PC-3 (cell line): Measurements from ENCODE around the gene ZMYM1. TPM values are rescaled to one million over a fixed set of nuclear protein-coding genes. Genes with fewer than 3 reads are reported as not detected.

Experiments used
- ATAC-seq: fragments of 200-7000 bp; cut with Tn5 transposase; 2 replicates; pipeline ENCODE4 v1.9.1; 2020; ENCODE audit warnings: mild to moderate bottlenecking, moderate library complexity
- BruUV-seq: library from RNA; stranded (reverse); fragments of 400-500 nt; replicated peaks from 2 replicates; lab custom pipeline; 2021; lab: Mats Ljungman, UMichigan
- CTCF ChIA-PET: fragments of 300-600 bp; sonication (Branson Sonifier 250); formaldehyde crosslinking; loops from one replicate; lab custom pipeline; 2022; ENCODE audit warnings: antibody characterized with exemption; lab: Charles Lee
- POLR2A ChIA-PET: fragments of 300-600 bp; sonication (Branson Sonifier 250); formaldehyde crosslinking; loops from one replicate; lab custom pipeline; 2022; ENCODE audit warnings: antibody characterized with exemption; ENCODE audit not compliant: unreplicated experiment; lab: Charles Lee
- DNase-seq: peaks from one replicate; pipeline ENCODE4 v3.0.0-alpha.2; 2015
- H2AFZ ChIP-seq: fragments of 300-600 bp; sonication (generic); 2 replicates; pipeline ENCODE4 v1.6.0; 2016; ENCODE audit warnings: antibody characterized with exemption, low read length
- H3F3A ChIP-seq: fragments of 300-600 bp; sonication (generic); one replicate; pipeline ENCODE4 v1.6.0; 2017; ENCODE audit warnings: antibody characterized with exemption, low read length, control low read depth, mild to moderate bottlenecking; ENCODE audit not compliant: unreplicated experiment
- H3K27ac ChIP-seq: fragments of 300-600 bp; sonication (generic); 2 replicates; pipeline ENCODE4 v1.5.1; 2016; ENCODE audit warnings: mild to moderate bottlenecking, low read length
- H3K27me3 ChIP-seq: fragments of 300-600 bp; sonication (generic); 2 replicates; pipeline ENCODE4 v1.6.1; 2016; ENCODE audit warnings: low read length, mixed read lengths
- H3K36me3 ChIP-seq: fragments of 300-600 bp; sonication (generic); 2 replicates; pipeline ENCODE4 v1.6.1; 2016; ENCODE audit warnings: low read depth, mixed run types, low read length, mixed read lengths
- H3K4me1 ChIP-seq: fragments of 300-600 bp; sonication (generic); 2 replicates; pipeline ENCODE4 v1.5.1; 2016; ENCODE audit warnings: low read length; ENCODE audit not compliant: insufficient read depth
- H3K4me2 ChIP-seq: fragments of 300-600 bp; sonication (generic); 2 replicates; pipeline ENCODE4 v1.6.0; 2016; ENCODE audit warnings: low read length
- H3K4me3 ChIP-seq: fragments of 300-600 bp; sonication (generic); 2 replicates; pipeline ENCODE4 v1.5.1; 2016; ENCODE audit warnings: mild to moderate bottlenecking, low read length, mixed read lengths
- H3K79me2 ChIP-seq: fragments of 300-600 bp; sonication (generic); 2 replicates; pipeline ENCODE4 v1.6.1; 2017; ENCODE audit warnings: low read length, mixed read lengths
- H3K9ac ChIP-seq: fragments of 300-600 bp; sonication (generic); 2 replicates; pipeline ENCODE4 v1.6.0; 2016; ENCODE audit warnings: mild to moderate bottlenecking, low read length
- H3K9me2 ChIP-seq: fragments of 300-600 bp; sonication (generic); replicated peaks from 2 replicates; pipeline ENCODE4 v1.6.1; 2016; ENCODE audit warnings: mixed run types, low read length, mixed read lengths
- H3K9me3 ChIP-seq: fragments of 300-600 bp; sonication (generic); 2 replicates; pipeline ENCODE4 v1.6.1; 2016; ENCODE audit warnings: low read length, mixed read lengths
- H4K20me1 ChIP-seq: fragments of 300-600 bp; sonication (generic); 2 replicates; pipeline ENCODE4 v1.6.1; 2016; ENCODE audit warnings: low read length, mixed read lengths
- CTCF ChIP-seq: fragments of 300-600 bp; sonication (generic); conservative IDR thresholded peaks from 2 replicates; pipeline ENCODE4 v1.5.1; 2017; ENCODE audit warnings: antibody characterized with exemption, low read depth, mild to moderate bottlenecking, low read length
- EZH2 ChIP-seq: fragments of 300-600 bp; sonication (generic); IDR thresholded peaks from one replicate; pipeline ENCODE4 v1.6.1; 2017; ENCODE audit warnings: antibody characterized with exemption, mild to moderate bottlenecking, low read length; ENCODE audit not compliant: unreplicated experiment
- EZH2phosphoT487 ChIP-seq: fragments of 300-600 bp; sonication (generic); IDR thresholded peaks from 2 replicates; pipeline ENCODE4 v1.6.1; 2018; ENCODE audit warnings: mild to moderate bottlenecking, antibody characterized with exemption, low read length, borderline replicate concordance
- intact Hi-C: fragments of 100-400 bp; cut with micrococcal nuclease; formaldehyde crosslinking; loops from 2 replicates; pipeline ENCODE4 v1.9.0; 2023
- total RNA-seq: library from RNA; depleted of rRNA; stranded (reverse); fragments of >200 nt; gene quantifications from 2 replicates; pipeline ENCODE4 v1.2.3, GENCODE V29; 2014

The ZMYM1 gene
- total RNA-seq, 1 experiment from 2014 or later = 17.0 TPM

- Histone ChIP-seq H3K9me2 (no peaks in the 10 kb centered on the region), H3K79me2 (no peaks in the 10 kb centered on the region), H3F3A (no peaks in the 10 kb centered on the region), H3K36me3 (no peaks in the 10 kb centered on the region), H4K20me1 (no peaks in the 10 kb centered on the region), H3K27ac (no peak overlapping the region), H3K9ac (no peak overlapping the region), H3K4me2 (no peak overlapping the region), H2AFZ (no peak overlapping the region), H3K4me1 (no peaks in the 10 kb centered on the region), H3K9me3 (no peaks in the 10 kb centered on the region), H3K27me3 (no peaks in the 10 kb centered on the region), H3K4me3 (no peak overlapping the region)
- ChIA-PET CTCF (no interaction called here), POLR2A (no interaction called here)
- ATAC-seq (no peak), DNase-seq (no peak)
- TF ChIP-seq CTCF (no peak), EZH2phosphoT487 (no peak), EZH2 (no peak)
- intact Hi-C loops = no loop called here
- no TSS peak for BruUV-seq
Measured at GRCh38 chr1:35120458-35121133, 41.4 kb downstream of the ZMYM1 start.

GRCh38 chr1:35122311-35122710 lies 43.1 kb downstream of the ZMYM1 start:
- intact Hi-C loops = no loop called here
- no peaks in the 10 kb centered on the region for H3K79me2 ChIP-seq
- H3K36me3 ChIP-seq = no peaks in the 10 kb centered on the region
- ChIA-PET CTCF (no interaction called here), POLR2A (no interaction called here)
- H3K9me3 ChIP-seq = no peaks in the 10 kb centered on the region
- H3K4me1 ChIP-seq = no peaks in the 10 kb centered on the region
- H3K4me3 ChIP-seq = no peak overlapping the region
- BruUV-seq = no TSS peak
- H3K9me2 ChIP-seq = no peaks in the 10 kb centered on the region
- H3K9ac ChIP-seq = no peak overlapping the region
- H3K4me2 ChIP-seq = no peak overlapping the region
- no peak overlapping the region for H2AFZ ChIP-seq
- H3F3A ChIP-seq = no peaks in the 10 kb centered on the region
- ATAC-seq (no peak), DNase-seq (no peak)
- H3K27ac ChIP-seq = no peak overlapping the region
- H3K27me3 ChIP-seq = no peaks in the 10 kb centered on the region
- H4K20me1 ChIP-seq = no peaks in the 10 kb centered on the region
- no peak for TF ChIP-seq EZH2phosphoT487
- TF ChIP-seq CTCF = no peak
- TF ChIP-seq EZH2 = no peak

- ATAC-seq (no peak), DNase-seq (no peak)
- no TSS peak for BruUV-seq
- Histone ChIP-seq H3K4me2 (no peak overlapping the region), H3K27me3 (no peaks in the 10 kb centered on the region), H3K27ac (no peak overlapping the region), H2AFZ (no peak overlapping the region), H3F3A (no peaks in the 10 kb centered on the region), H3K9me2 (no peaks in the 10 kb centered on the region), H3K9ac (no peak overlapping the region), H4K20me1 (no peaks in the 10 kb centered on the region), H3K36me3 (no peaks in the 10 kb centered on the region), H3K79me2 (no peaks in the 10 kb centered on the region), H3K9me3 (no peaks in the 10 kb centered on the region), H3K4me3 (no peak overlapping the region), H3K4me1 (no peaks in the 10 kb centered on the region)
- ChIA-PET CTCF (no interaction called here), POLR2A (no interaction called here)
- intact Hi-C loops = no loop called here
- no peak for TF ChIP-seq CTCF
- TF ChIP-seq EZH2phosphoT487 = no peak
- TF ChIP-seq EZH2 = no peak
Measured at GRCh38 chr1:35126546-35126945, 47.4 kb downstream of the ZMYM1 start.
